Measurements from ENCODE around the gene ITGB4.

The ITGB4 gene

DNA sequence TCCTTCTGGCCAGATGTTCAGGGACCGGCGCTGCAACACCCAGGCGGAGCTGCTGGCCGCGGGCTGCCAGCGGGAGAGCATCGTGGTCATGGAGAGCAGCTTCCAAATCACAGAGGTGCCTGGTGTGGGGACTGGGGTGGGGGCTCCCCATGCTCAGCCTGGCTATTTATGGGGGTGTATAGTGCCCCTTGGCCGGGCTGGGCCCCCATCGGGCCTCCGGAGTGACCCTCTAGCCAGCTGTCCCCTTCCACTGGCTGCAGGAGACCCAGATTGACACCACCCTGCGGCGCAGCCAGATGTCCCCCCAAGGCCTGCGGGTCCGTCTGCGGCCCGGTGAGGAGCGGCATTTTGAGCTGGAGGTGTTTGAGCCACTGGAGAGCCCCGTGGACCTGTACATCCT, 6.1 kb downstream of the ITGB4 start:
- no peak for DNase-seq (ENCODE audit: low spot score)
- in situ Hi-C loops (cut with MboI; ENCODE audit: low pct_unique_long_range_greater_than_20kb, low sequenced_read_pairs, unreplicated experiment), result no loop called here
- TF ChIP-seq CTCF (IDR thresholded peaks at IDR 0.05; ENCODE audit: extremely low read depth, insufficient read depth, missing control alignments), result no peak

GRCh38 chr17:75729351-75729750, 8.1 kb downstream of the ITGB4 start:
- DNase-seq (ENCODE audit: low spot score), result no peak
- TF ChIP-seq CTCF (IDR thresholded peaks at IDR 0.05; ENCODE audit: extremely low read depth, insufficient read depth, missing control alignments), result no peak
- in situ Hi-C loops (cut with MboI; ENCODE audit: low pct_unique_long_range_greater_than_20kb, low sequenced_read_pairs, unreplicated experiment), result no loop called here

GRCh38 chr17:75730065-75730464, 8.8 kb downstream of the ITGB4 start:
- in situ Hi-C loops (cut with MboI; ENCODE audit: low pct_unique_long_range_greater_than_20kb, low sequenced_read_pairs, unreplicated experiment), result no loop called here
- TF ChIP-seq CTCF (IDR thresholded peaks at IDR 0.05; ENCODE audit: extremely low read depth, insufficient read depth, missing control alignments), result no peak
- DNase-seq (ENCODE audit: low spot score), result no peak

GRCh38 chr17:75731086-75731715, 9.9 kb downstream of the ITGB4 start:
- no peak for DNase-seq (ENCODE audit: low spot score)
- TF ChIP-seq CTCF (IDR thresholded peaks at IDR 0.05; ENCODE audit: extremely low read depth, insufficient read depth, missing control alignments), result no peak
- in situ Hi-C loops (cut with MboI; ENCODE audit: low pct_unique_long_range_greater_than_20kb, low sequenced_read_pairs, unreplicated experiment), result no loop called here

- DNase-seq (ENCODE audit: low spot score), result no peak
- in situ Hi-C loops (cut with MboI; ENCODE audit: low pct_unique_long_range_greater_than_20kb, low sequenced_read_pairs, unreplicated experiment), result no loop called here
Observed at GRCh38 chr17:75731716-75732498, 10.6 kb downstream of the ITGB4 start.

DNA sequence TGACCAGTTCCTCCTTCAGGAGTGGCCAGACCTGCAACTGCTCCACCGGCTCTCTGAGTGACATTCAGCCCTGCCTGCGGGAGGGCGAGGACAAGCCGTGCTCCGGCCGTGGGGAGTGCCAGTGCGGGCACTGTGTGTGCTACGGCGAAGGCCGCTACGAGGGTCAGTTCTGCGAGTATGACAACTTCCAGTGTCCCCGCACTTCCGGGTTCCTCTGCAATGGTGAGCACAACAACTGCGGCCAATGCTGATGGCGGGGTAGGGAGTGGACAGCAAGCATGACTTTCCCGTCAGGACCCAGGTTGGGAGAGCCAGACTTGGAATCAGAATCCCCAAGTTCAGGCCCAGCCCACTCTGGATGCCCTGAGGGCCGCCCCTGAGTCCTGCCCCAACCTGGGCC, 12.2 kb downstream of the ITGB4 start:
- in situ Hi-C loops (cut with MboI; ENCODE audit: low pct_unique_long_range_greater_than_20kb, low sequenced_read_pairs, unreplicated experiment), result no loop called here
- DNase-seq (ENCODE audit: low spot score), result no peak
- no peak for TF ChIP-seq CTCF (IDR thresholded peaks at IDR 0.05; ENCODE audit: extremely low read depth, insufficient read depth, missing control alignments)

More at GRCh38 chr17:75731716-75732498, 10.6 kb downstream of the ITGB4 start:
- no peak for TF ChIP-seq CTCF (IDR thresholded peaks at IDR 0.05; ENCODE audit: extremely low read depth, insufficient read depth, missing control alignments)
